Measurements from ENCODE around the gene CDK14.

Gene CDK14

DNA sequence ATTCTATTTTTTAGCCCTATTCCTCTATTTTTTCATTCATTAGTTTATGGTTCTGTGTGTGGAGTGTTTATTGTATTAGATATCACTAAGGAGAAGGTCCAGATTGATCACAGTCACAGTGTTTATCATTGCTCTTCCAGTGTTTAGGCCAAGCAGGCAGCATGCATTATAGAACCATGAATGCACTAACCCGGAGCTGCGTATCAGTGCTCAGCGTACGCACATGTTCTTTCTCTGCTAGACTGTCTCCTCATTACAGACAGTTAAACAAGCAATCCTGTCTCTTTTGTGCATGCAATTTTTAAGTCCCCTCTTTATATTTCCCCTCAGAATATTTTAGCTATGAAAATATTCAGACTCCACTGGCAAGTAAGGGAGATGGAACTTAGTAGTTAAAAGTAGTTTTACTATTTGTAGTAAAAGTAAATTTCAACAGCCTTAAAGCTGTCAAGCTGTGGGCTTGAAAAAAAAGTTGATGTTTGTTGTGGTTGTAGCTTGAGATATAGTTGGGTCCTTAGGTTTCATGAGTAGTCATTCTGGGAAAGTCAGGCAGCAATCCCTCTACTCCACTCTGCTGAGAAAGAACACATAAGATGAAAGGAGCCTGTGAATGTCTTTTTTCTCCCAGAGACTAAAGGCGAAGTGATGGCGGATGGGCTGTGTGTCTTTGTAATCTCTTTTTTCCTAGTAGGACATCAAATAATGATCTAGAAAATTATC lies 260.4 kb downstream of the CDK14 start:
- DNase-seq, result no peak

DNA sequence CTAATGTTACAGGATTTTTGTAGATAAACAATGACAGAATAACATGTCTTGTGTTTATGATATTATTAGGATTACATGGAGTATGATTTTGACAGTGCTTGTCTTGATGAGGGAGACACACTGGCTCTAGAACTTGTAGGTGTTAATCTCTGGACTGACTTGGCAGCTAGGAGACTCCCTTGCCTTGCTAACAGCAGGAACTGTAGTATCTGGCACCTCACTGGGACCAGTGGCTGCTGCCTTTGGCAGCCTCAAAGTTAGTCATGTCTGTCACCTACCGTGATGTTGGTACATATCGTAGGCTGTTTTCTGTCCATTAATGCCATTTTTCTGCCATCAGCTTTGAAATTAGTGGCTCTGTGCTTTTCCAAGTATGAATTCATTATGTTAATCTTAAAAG lies 261.5 kb downstream of the CDK14 start:
- no peak for DNase-seq

DNA sequence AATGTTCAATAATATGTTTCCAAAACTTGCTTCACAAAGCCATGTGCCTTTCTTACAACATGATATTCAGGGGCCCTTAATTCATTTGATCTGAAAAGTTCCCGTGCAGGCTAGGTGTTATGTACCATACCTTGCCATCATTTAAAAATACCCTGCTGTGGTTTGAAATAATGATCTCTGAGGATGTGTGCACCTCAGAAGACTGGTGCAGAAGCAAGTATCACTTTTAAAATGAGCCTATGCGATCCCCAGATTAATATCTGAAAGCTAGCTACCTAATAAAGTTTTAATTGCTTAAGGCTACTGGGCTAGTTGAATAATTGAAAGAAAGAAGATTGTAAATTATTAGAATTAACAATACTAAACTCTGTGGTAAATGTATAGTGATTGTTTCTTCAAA lies 262.4 kb downstream of the CDK14 start:
- no peak for DNase-seq

DNA sequence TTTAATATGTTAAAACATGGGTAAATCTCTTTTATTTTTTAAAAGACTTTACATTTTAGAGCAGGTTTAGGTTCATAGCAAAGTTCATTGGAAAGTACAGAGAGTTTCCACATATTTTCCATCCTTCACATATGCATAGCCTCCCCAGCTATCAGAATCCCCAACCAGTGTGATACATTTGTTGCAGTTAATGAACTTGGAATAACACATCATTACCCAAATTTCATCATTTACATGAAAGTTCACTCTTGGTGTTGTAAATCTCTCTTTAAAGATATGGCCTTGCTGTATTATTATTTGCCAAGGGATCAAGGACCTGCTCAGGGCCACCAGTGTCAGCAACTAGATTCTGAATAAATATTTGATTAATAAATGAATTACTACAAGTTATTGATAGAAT lies 263.4 kb downstream of the CDK14 start:
- no peak for DNase-seq

DNA sequence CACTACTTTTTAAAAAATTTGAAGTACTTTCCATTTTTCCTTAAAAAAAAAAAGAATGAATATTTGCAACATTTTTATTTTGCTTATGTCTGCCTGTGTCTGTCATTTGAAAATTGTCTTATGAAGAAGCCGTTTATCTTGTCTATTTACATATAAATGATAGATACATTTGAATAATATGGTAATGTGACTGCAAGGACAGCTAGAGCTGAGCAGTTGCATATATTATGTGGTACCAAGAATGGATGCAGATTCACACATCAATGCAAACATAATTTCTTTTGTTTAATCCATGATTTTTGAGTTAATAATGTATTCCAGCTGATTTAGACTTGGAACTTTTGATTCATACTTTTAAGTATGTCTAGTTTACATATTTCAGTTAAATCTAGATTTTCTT lies 268.0 kb downstream of the CDK14 start:
- DNase-seq, result no peak

DNA sequence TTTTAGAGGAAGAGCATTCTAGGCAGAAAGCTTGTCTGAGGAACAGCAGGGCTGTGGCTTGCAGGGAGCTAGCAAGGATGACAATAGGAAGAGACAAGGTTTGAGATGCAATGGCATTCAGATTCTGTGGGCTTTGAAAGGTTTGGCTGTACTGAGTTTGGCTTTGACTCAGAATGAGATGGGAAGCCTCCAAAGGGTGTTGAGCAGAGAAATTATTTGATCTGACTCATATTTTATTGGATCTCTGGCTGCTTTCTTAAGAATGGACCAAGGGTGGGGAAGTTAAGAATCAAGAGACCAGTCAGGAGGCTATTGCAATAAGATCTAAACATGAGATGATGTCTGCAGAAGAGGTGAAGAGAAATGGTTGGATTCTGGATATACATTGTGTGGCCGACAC lies 273.2 kb downstream of the CDK14 start:
- DNase-seq, result no peak

DNA sequence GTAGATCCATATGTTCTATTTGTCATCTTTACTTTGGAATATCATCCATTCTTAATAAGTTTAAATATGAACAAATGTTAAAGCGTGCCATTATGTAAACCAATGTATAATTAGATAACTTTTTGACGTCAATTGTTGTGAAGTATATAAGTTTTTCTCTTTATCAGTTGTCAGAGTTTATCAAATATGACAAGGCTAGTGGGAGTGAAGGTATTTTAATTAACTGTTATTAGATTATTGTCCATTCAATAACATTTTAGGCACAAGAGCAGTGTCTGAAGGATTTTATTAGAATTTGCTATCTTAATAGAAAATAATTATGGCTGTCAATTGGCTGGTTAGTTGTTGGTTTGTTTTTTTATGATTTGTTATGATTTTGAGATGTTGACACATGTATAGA lies 280.6 kb downstream of the CDK14 start:
- DNase-seq, result no peak

DNA sequence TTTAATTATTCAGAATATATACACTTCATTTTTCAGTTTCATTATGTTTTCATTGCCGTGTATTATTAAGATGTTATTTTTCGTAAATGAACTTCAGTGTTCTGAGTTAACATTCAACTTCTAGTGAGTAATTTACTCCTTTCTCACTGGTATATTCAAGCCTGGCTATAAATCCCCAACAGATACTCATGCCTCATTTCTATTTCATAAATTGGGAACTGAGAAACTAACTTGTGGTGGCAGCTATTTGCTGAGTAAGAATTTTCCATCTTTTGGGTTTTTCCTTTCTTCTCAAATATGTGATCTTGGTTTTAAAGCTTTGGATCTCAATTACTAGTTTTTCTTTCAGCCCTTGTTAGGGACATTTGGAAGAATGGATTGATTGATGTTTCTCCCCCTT lies 281.1 kb downstream of the CDK14 start:
- no peak for DNase-seq

DNA sequence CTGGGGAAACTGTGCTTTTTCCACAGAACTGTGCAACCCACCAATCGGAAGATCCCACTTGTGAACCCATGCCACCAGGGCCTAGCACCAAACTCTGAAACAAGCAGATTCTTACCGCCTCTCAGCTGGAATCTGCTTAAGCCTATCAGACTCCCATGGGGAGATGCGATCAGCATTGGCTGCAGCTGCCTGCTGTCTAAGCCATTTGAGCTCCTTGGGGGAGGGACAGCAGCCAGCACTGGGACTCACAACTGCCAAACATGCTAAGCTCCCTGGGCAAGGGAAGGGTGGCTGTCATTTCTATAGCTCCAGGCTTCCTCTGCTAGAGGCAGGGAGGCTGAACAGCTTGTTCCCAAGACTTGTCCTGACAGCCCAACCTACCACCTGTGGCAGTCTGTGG lies 283.8 kb downstream of the CDK14 start:
- no peak for DNase-seq

DNA sequence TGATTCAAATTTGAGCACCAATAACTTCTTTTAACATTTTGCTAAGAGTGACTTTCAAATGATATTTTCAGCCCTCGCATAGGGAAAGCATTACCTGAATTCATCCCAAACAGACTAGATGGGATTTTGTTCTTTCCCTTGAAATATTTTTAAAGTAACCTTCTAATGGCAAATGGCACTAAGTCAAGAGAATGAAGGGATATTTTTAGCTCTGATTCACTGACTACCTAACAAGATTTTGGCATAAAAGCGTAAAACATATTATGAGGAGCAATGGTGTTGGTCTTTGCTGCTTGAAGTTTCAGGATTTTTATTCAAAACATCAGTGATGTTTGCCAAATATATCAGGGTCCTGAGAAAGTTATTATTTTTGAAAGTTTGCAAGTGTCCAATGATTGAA lies 290.3 kb downstream of the CDK14 start:
- DNase-seq, result no peak

DNA sequence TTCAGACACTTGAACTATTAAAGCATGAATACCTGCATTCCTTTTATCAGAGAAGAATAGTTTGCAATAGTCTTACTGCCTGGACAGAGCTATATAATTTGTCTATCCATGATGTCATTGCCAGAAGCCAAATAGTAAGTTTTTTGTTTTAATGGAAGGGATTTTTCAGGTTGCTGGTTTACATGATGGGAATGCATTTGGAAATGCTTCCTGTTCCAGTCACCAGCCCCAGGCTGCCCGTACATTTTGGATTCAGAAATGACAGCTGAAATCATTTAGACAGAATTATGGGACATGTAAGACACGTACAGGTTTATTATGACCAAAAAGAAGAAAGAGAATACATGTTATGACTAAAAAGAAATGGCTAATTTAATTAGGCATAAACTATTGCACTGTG lies 293.1 kb downstream of the CDK14 start:
- no peak for DNase-seq

DNA sequence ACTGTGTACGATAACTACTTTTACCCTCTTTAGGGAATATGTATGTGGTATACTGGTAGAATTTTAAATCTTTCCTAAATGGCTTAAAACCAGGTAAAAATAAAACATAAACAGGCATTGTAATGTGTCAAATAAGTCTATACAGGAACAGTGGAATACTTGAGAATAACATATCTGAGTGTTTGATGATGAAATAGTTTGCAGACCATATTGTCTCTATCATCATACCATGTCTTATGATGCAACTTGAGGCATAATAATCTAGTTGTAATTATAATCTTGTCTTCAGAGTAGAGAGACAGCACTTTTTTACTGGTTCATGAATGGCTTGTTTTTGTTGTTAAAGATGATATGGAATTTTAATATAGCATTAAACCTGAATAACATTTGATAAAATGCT lies 293.5 kb downstream of the CDK14 start:
- no peak for DNase-seq

DNA sequence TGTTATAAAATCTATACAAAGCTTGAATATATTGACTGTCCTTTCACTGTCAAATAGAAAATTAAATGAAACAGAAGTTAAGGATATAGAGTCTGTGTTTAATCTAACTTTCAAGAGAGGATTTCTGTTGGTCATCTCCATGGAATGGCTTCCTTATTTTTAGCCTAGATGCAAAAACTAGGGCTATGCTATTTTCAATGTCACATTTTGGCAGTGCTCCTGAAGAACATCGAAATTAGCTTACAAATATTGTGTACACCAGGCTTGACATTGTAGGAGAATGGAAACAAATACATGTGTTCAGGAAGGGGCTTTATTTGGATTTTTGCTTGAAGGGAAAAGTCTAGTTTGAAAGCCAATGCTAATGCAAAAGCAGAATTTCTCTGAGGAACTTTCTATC lies 295.4 kb downstream of the CDK14 start:
- no peak for DNase-seq

DNA sequence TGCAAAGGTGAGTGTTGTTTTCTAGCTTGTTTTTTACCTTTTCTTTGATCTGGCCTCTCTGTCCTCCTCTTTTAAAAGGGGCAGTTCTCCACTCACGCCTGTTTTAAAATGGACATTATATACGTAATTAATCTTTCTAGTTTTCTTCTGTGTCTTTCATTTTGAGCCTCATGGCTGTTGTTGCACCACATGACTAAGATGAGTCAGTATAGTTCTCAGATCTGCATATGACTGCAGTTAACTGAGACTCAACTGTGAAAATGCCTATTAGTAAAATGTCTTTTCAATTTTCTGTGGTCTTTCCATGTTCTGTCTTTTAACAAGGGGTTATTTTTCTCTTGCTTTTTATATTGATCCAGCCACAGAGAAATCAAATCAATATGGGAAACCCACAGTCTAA lies 296.1 kb downstream of the CDK14 start:
- no peak for DNase-seq

DNA sequence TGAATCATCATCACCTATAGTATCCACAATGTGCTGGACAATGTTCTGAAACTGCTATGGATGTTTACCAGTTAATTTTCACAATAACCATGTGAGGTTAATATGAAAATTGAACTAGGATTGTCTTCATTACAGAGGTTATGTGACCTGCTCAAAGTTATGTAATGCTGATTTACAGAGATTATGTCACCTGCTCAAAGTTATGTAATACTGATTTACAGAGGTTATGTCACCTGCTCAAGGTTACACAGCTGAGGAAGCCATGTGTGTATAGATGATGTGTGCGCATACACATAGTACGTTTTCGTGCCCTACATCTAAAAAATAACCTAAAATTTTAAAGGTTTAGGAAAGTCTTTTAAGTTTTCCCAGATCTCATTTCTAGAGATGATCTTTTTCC lies 298.0 kb downstream of the CDK14 start:
- no peak for DNase-seq

DNA sequence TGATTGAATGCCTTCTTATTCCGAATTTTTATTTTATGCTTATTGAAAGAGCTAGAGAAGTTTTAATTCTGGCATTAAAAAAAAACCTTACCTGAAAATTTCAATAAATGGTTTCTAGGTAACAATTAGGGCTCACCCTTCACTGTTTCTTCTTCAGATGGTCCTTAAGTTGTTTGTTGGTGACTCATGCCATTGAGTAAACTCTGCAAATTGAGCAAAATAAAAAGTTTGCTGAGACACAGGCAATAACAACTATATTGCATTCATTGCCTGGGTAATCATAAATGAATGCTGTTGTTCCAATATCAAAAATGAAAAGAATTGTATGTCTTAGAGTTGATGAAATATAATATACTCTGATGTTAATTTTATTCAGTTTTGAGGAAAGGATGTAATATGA lies 300.3 kb downstream of the CDK14 start:
- DNase-seq, result no peak

DNA sequence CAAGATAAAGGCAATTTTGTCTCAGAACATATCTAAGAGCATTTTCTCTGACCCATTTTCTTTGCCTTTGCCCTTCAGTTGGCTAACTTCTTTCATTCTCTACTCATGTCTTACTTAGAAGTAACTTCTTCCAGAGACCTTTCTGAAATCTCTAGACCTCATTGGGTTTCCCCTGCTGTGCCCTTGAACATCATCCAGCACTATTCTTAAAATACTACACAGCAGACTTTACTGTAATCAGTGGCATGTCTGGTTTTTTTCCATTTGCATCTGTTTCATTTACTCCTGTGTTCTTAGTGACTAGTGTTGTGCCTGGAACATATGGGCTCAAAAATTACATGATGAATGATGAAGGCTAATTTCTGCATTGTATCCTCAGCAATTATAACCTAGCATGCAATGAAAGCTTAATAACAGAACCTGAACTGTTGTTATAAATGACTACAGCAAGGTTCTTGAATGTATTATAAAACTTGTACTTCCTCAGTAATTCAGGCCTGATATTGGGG lies 301.9 kb downstream of the CDK14 start:
- no peak for DNase-seq

DNA sequence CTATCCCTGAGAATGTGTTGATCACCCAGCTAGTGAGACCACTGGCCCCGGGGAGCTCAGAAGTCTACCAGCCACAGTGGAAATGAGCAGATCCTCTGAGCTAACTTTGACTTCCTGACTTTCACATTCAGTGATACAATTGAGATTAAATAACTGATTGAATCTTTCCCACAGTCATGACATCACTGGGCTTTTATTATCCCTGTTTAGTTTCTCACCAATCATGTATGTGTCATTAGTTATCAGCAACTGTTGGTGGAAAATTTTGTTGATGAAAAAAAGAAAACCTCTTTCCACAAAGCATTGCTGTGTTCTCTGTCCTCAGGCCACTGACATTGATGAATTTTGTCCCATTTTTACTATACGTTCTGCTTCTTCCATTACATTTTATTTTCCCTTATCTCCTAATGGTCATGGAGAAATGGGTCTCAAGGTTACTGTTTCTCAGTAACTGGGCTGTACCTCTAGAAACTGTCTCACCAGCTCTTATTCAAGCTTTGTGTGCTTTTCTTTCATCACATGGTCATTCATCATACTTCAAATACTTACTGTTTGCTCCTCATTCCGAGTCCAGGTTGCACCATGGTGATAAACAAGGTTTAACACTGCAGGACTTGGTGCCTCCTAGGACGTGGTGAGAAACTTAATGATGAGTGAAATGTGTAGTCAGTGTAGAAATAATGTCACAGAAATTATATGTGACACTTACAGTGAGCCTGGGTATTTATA lies 304.7 kb downstream of the CDK14 start:
- DNase-seq, result no peak

DNA sequence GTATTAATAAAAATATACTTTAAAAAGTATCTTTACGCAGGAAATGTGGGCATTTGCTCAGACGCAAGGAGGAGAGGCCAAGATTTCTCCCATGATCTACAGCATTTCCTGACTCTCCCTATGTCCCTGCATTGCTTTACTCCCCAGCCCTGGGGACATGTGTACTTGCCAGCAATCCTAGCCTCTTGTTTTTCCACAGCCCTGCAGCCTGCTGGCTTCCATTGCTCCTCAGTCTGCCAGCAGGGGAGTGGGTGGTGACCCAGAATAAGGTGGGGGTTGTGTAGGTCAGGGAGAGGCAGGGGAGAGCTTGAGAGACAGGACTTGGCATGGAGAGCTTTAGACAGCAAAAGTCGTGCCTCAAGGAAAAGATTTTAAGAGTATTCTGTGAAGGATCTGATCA lies 307.7 kb downstream of the CDK14 start:
- no peak for DNase-seq

DNA sequence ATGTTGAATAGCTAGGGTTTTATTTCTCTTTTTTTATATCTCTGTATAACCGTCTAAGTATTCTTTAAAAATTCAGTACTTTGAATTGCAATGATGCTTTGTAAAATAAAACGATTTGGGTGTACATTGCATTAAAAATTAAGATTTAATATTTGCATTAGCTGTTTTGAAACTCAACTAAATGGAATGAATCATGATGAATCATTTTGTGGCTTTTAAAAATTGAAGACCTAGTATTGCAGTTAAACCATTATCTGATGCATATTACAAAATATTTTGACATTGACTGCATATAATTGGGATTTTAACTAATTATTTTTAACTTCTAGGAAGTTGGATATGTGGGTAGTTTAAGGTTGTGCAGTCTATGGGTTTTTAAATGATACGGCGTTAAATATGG lies 314.0 kb downstream of the CDK14 start:
- DNase-seq, result no peak

DNA sequence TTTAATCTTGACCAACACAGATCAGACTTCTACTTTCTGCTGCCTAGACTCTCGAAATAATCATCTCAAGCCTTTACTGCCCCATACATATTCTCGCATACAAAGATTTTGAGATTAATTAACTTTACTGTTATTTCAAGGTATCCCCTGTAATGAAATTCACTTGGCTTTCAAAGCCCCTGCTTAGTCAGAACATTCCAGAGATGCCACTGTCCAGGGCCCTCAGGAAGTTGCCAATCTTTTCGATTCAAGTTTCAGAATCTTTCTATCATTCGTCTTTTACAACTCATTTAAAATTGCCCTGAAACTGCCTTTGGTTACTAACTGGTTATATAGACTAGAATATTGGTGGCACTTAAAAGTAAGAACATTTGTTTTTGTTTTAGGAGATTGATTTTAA lies 320.2 kb downstream of the CDK14 start:
- no peak for DNase-seq

DNA sequence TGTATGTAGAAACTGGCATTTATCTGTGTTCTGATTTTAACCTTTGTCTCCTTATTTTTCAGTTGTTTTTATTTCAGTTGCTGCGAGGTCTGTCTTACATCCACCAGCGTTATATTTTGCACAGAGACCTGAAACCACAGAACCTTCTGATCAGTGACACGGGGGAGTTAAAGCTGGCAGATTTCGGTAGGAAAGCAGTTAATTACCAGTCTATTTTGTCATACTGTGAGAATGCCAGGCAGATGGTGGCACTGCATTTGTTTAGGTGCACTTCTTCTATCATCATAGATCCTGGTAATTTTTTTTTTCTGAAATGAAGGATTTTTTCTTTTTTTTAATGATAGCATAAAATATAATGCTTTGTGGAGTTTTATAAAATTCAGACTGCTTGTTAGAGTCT lies 321.4 kb downstream of the CDK14 start:
- no peak for DNase-seq

DNA sequence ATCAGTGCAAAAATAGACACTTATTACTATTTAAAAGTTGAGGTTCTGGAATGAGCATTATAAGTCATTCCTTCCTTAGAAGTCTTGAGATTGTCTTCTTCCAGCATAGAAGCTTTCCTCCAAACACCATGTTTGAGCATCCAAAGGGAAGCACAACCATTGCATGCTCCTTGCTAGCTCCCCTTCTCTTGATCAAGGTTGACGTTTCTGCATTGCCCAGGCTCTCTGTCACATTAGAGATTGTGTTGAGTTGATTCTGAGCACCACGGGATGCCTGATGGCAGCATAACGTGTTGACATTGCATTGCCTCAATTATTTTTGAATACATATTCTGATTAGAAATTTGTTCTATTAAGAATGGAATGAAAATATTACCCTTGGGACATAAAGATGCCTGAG lies 322.2 kb downstream of the CDK14 start:
- DNase-seq, result no peak

DNA sequence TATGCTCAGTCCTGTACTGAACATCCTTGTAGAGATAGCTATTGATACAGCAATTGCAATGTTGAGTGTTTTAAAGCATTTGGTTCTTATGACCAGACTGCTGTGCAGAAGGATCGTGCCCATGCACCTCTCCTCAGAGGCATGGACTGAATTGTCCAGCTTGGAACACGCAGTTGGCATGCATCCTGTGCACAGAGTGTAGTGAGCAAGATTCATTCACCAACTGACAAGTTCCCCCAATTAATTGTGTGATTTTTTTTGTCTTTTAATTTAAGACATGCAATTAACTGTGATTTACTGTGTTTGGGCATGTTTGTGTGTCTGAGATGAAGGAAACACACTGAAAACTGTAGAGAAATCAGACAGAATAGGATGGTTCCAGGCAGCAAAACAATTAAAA lies 323.7 kb downstream of the CDK14 start:
- DNase-seq, result no peak

DNA sequence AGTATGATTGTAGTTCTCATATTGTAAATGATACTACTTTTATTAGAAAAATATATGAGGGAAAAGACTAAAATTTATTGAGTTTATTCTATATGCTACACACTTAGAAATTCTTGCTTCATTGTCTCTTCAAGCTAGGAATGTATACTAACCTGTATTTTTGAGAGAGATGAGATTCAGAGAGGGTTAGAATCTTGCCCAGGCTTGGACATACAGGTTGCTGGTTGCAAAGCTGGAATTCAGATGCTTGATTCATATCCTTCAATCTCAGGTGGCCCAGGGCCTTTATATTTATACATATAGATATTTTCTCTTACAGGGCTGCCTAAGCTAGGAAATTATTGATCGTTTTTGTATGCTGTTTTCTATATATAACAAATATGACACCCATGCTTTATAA lies 324.2 kb downstream of the CDK14 start:
- DNase-seq, result no peak

Measured in CD4-positive, alpha-beta T cell treated with Interleukin-4 for 4 hours (primary cell).